OCI-LY1 (cell line): ENCODE measurements around the gene PPP1R14C.

ENCODE experiments used
- H2AFZ ChIP-seq: fragments of 200-600 bp; sonication (generic), shearing (Covaris generic); 2 replicates; pipeline ENCODE4 v1.6.0; 2014; ENCODE audit warnings: antibody characterized with exemption, mild to moderate bottlenecking, low read length
- H3F3A ChIP-seq: fragments of 200-600 bp; sonication (generic), shearing (Covaris generic); 2 replicates; pipeline ENCODE4 v1.6.0; 2014; ENCODE audit warnings: mild to moderate bottlenecking, antibody characterized with exemption, low read length, moderate library complexity; ENCODE audit not compliant: insufficient read depth
- H3K27ac ChIP-seq: fragments of 200-600 bp; sonication (generic); 2 replicates; pipeline ENCODE4 v1.5.1; 2014; ENCODE audit warnings: low read length, mixed run types, mild to moderate bottlenecking, low read depth; ENCODE audit not compliant: poor library complexity, severe bottlenecking
- H3K27me3 ChIP-seq: fragments of 200-600 bp; sonication (generic); 2 replicates; pipeline ENCODE4 v1.6.0; 2014; ENCODE audit warnings: antibody characterized with exemption, mild to moderate bottlenecking, low read length, moderate library complexity; ENCODE audit not compliant: insufficient read depth
- H3K36me3 ChIP-seq: fragments of 200-600 bp; sonication (generic); 2 replicates; pipeline ENCODE4 v1.6.1; 2014; ENCODE audit warnings: mild to moderate bottlenecking, antibody characterized with exemption, low read length, moderate library complexity, mixed read lengths; ENCODE audit not compliant: insufficient read depth
- H3K4me1 ChIP-seq: fragments of 200-600 bp; sonication (generic); 2 replicates; pipeline ENCODE4 v1.5.1; 2014; ENCODE audit warnings: mild to moderate bottlenecking, low read length, moderate library complexity; ENCODE audit not compliant: insufficient read depth, severe bottlenecking
- H3K4me2 ChIP-seq: fragments of 200-600 bp; sonication (generic), shearing (Covaris generic); 2 replicates; pipeline ENCODE4 v1.6.1; 2014; ENCODE audit warnings: low read length
- H3K4me3 ChIP-seq: fragments of 200-600 bp; sonication (generic); 2 replicates; pipeline ENCODE4 v1.5.1; 2014; ENCODE audit warnings: low read length, low read depth, mild to moderate bottlenecking, mixed read lengths; ENCODE audit not compliant: poor library complexity, severe bottlenecking
- H3K79me2 ChIP-seq: fragments of 200-600 bp; shearing (Covaris generic); 2 replicates; pipeline ENCODE4 v1.6.1; 2016; ENCODE audit warnings: mixed run types, low read length, mixed read lengths; ENCODE audit not compliant: insufficient read depth
- H3K9ac ChIP-seq: fragments of 200-600 bp; sonication (generic), shearing (Covaris generic); 2 replicates; pipeline ENCODE4 v1.6.1; 2014; ENCODE audit warnings: mild to moderate bottlenecking, low read length, mixed read lengths
- H3K9me2 ChIP-seq: fragments of 200-600 bp; sonication (generic), shearing (Covaris generic); 2 replicates; pipeline ENCODE4 v1.6.1; 2014; ENCODE audit warnings: low read depth, mild to moderate bottlenecking, low read length, mixed read lengths
- H3K9me3 ChIP-seq: fragments of 200-600 bp; shearing (Covaris generic); 2 replicates; pipeline ENCODE4 v1.6.1; 2014; ENCODE audit warnings: low read length, mixed read lengths
- H4K20me1 ChIP-seq: fragments of 200-600 bp; sonication (generic), shearing (Covaris generic); 2 replicates; pipeline ENCODE4 v1.6.0; 2016; ENCODE audit warnings: mild to moderate bottlenecking, low read length; ENCODE audit not compliant: insufficient read depth
- CTCF ChIP-seq: fragments of 200-600 bp; sonication (generic), shearing (Covaris generic); IDR thresholded peaks from 2 replicates; pipeline ENCODE4 v1.5.1; 2017; ENCODE audit warnings: mild to moderate bottlenecking, antibody characterized with exemption, low read length, moderate library complexity, mixed read lengths
- EZH2 ChIP-seq: fragments of 200-600 bp; sonication (generic), shearing (Covaris generic); IDR thresholded peaks from 2 replicates; pipeline ENCODE4 v1.8.0; 2017; ENCODE audit warnings: borderline replicate concordance, mixed run types, mild to moderate bottlenecking, antibody characterized with exemption, low read length, moderate library complexity, mixed read lengths

PPP1R14C gene

GRCh38 chr6:150152891-150153876 lies 10.3 kb downstream of the PPP1R14C start:
- Histone ChIP-seq H3K36me3 (no peaks in the 10 kb centered on the region), H3K4me3 (no peak overlapping the region), H3K4me1 (no peaks in the 10 kb centered on the region), H3K4me2 (no peak overlapping the region), H3K9me3 (no peaks in the 10 kb centered on the region), H3K9ac (no peak overlapping the region), H3K27me3 (no peaks in the 10 kb centered on the region), H3F3A (no peaks in the 10 kb centered on the region), H4K20me1 (no peaks in the 10 kb centered on the region), H3K9me2 (no peaks in the 10 kb centered on the region), H3K79me2 (no peaks in the 10 kb centered on the region), H2AFZ (no peak overlapping the region), H3K27ac (no peak overlapping the region)
- TF ChIP-seq EZH2 (no peak), CTCF (no peak)

GRCh38 chr6:150153905-150154492 lies 11.2 kb downstream of the PPP1R14C start:
- no peaks in the 10 kb centered on the region for H3K36me3 ChIP-seq
- H3K4me3 ChIP-seq, result no peak overlapping the region
- H3K9me3 ChIP-seq, result no peaks in the 10 kb centered on the region
- H2AFZ ChIP-seq, result no peak overlapping the region
- H3K4me1 ChIP-seq, result no peaks in the 10 kb centered on the region
- H3K9me2 ChIP-seq, result no peaks in the 10 kb centered on the region
- no peak overlapping the region for H3K4me2 ChIP-seq
- no peaks in the 10 kb centered on the region for H3K27me3 ChIP-seq
- H3K27ac ChIP-seq, result no peak overlapping the region
- no peaks in the 10 kb centered on the region for H4K20me1 ChIP-seq
- TF ChIP-seq CTCF, result no peak
- TF ChIP-seq EZH2, result no peak
- H3K9ac ChIP-seq, result no peak overlapping the region
- H3K79me2 ChIP-seq, result no peaks in the 10 kb centered on the region
- no peaks in the 10 kb centered on the region for H3F3A ChIP-seq

GRCh38 chr6:150156460-150156859 lies 13.6 kb downstream of the PPP1R14C start:
- Histone ChIP-seq H3K9me3 (no peaks in the 10 kb centered on the region), H3K4me3 (no peak overlapping the region), H3K4me2 (no peak overlapping the region), H3F3A (no peaks in the 10 kb centered on the region), H3K9ac (no peak overlapping the region), H3K27ac (no peak overlapping the region), H3K27me3 (no peaks in the 10 kb centered on the region), H3K36me3 (no peaks in the 10 kb centered on the region), H4K20me1 (no peaks in the 10 kb centered on the region), H3K4me1 (no peaks in the 10 kb centered on the region), H3K79me2 (no peaks in the 10 kb centered on the region), H2AFZ (no peak overlapping the region), H3K9me2 (no peaks in the 10 kb centered on the region)
- TF ChIP-seq EZH2 (no peak), CTCF (no peak)
